Panc1 (cell line): Measurements from ENCODE around the gene FAM149A. TPM values are rescaled to one million over a fixed set of nuclear protein-coding genes. Genes with fewer than 3 reads are reported as not detected.

Experiments
- ATAC-seq: fragments of 200-7000 bp; cut with Tn5 transposase; 2 replicates; pipeline ENCODE4 v1.9.1; 2020; ENCODE audit warnings: mild to moderate bottlenecking, moderate library complexity
- BruUV-seq: library from RNA; stranded (reverse); fragments of 400-500 nt; replicated peaks from 2 replicates; lab custom pipeline; 2021; lab: Mats Ljungman, UMichigan
- CTCF ChIA-PET: fragments of 300-600 bp; sonication (Branson Sonifier 250); formaldehyde crosslinking; loops from one replicate; lab custom pipeline; 2022; ENCODE audit warnings: antibody characterized with exemption; lab: Charles Lee
- POLR2A ChIA-PET: fragments of 300-600 bp; sonication (Branson Sonifier 250); formaldehyde crosslinking; loops from one replicate; lab custom pipeline; 2022; ENCODE audit warnings: antibody characterized with exemption; lab: Charles Lee
- DNase-seq: peaks from one replicate; pipeline ENCODE4 v3.0.0-alpha.2; 2010; ENCODE audit warnings: low read depth, low spot score
- H3K27ac ChIP-seq: 2 replicates; pipeline ENCODE4 v1.5.1; 2011; ENCODE audit warnings: mild to moderate bottlenecking, low read length, inconsistent platforms
- H3K27me3 ChIP-seq: fragments of 200-500 bp; sonication (Bioruptor generic); 2 replicates; pipeline ENCODE4 v1.6.0; 2014; ENCODE audit warnings: low read length, inconsistent platforms; ENCODE audit not compliant: control insufficient read depth, insufficient read depth
- H3K36me3 ChIP-seq: fragments of 200-500 bp; sonication (Bioruptor generic); 2 replicates; pipeline ENCODE4 v1.5.1; 2014; ENCODE audit warnings: inconsistent platforms, mild to moderate bottlenecking, low read length, moderate library complexity; ENCODE audit not compliant: control insufficient read depth, insufficient read depth
- H3K4me1 ChIP-seq: 2 replicates; pipeline ENCODE4 v1.5.1; 2011; ENCODE audit warnings: inconsistent platforms, mild to moderate bottlenecking, low read length, moderate library complexity; ENCODE audit not compliant: control insufficient read depth, insufficient read depth
- H3K4me3 ChIP-seq, 2 experiments: 2 replicates each; pipeline ENCODE4 v1.5.1; 2011 to 2012; ENCODE audit warnings: low read depth in 2 of 2, low read length in 2 of 2, mild to moderate bottlenecking in 2 of 2, inconsistent platforms in 1 of 2, moderate library complexity in 1 of 2
- H3K9me3 ChIP-seq: fragments of 200-500 bp; sonication (Bioruptor generic); 2 replicates; pipeline ENCODE4 v1.5.1; 2014; ENCODE audit warnings: low read depth, mild to moderate bottlenecking, inconsistent platforms, low read length, moderate library complexity; ENCODE audit not compliant: control insufficient read depth, insufficient read depth
- POLR2AphosphoS5 ChIP-seq: IDR thresholded peaks from 2 replicates; pipeline ENCODE4 v1.6.1; 2012; ENCODE audit warnings: mild to moderate bottlenecking, low read depth, low read length, moderate library complexity
- SIN3A ChIP-seq: IDR thresholded peaks from 2 replicates; pipeline ENCODE4 v1.6.1; 2012; ENCODE audit warnings: low read depth, mild to moderate bottlenecking, low read length, moderate library complexity, borderline replicate concordance; ENCODE audit not compliant: insufficient read depth
- TCF7L2 ChIP-seq: IDR thresholded peaks from 2 replicates; pipeline ENCODE4 v1.6.1; 2011; ENCODE audit warnings: mild to moderate bottlenecking, low read depth, low read length, inconsistent platforms
- in situ Hi-C: cut with HindIII; loops from 2 replicates; pipeline ENCODE4 v1.10.0; 2016; ENCODE audit warnings: low sequenced_read_pairs, low pct_unique_long_range_greater_than_20kb
- intact Hi-C: fragments of 100-400 bp; cut with micrococcal nuclease; formaldehyde crosslinking; loops from one replicate; pipeline ENCODE4 v1.10.0; 2022; ENCODE audit not compliant: unreplicated experiment
- total RNA-seq: library from RNA; stranded (reverse); gene quantifications from one replicate; pipeline ENCODE4 v1.2.1, GENCODE V29; 2021; ENCODE audit not compliant: unreplicated experiment
- TF ChIP-seq, protein P1 (sequence below), 2 experiments: IDR thresholded peaks; 2 replicates each; pipeline ENCODE4 v1.6.1; 2011 to 2012; ENCODE audit warnings: low read depth in 2 of 2, control low read depth in 1 of 2, low read length in 1 of 2, mild to moderate bottlenecking in 1 of 2, moderate library complexity in 1 of 2; ENCODE audit not compliant: insufficient read depth in 1 of 2
- TF ChIP-seq, protein P2 (sequence below): fragments of 450-650 bp; IDR thresholded peaks from 2 replicates; pipeline ENCODE4 v1.5.1; 2017; ENCODE audit warnings: mild to moderate bottlenecking

FAM149A gene
- total RNA-seq, 1 experiment from 2014 or later = 0.13 TPM

DNA sequence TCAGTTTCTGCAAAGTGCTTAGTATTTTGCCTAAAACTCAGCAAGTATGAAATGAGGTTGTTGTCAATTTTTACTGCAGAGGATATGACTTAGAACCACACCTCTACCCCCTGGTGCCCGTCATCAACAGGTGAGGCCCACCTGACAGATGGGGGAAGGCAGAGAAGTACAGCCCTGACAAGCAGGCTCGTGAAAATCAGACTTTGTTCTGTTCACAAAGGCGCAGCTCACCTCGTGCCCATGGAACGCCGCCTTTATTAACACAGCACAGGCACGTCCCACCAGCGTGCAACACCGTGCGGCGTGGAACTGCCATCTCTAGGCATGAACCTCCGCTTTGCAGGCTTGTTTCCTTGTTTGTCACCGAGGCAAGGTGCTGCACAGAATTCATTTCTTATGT lies 100.2 kb downstream of the FAM149A start:
- CTCF ChIA-PET = no interaction called here
- in situ Hi-C loops (no loop called here), intact Hi-C loops (no loop called here)

DNA sequence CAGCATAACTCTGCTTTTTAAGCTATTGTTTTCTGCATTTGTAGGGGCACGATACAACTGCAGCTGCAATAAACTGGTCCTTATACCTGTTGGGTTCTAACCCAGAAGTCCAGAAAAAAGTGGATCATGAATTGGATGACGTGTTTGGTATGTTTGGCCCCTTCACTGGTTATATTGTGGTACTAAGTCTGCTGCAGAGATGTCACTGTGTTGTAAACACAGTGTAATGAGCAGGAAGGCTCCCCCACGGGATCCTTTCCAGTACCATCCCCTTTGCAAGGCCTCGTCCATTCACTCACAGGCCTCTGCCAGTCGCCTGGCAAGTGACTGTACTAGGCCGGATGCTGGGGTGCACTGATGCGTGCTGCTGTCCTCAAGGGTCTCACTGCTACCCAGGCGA lies 100.7 kb downstream of the FAM149A start:
- H3K4me1 ChIP-seq = no peaks in the 10 kb centered on the region
- TF ChIP-seq TCF7L2 (no peak), POLR2AphosphoS5 (no peak), SIN3A (no peak)
- TF ChIP-seq, protein P1, sequence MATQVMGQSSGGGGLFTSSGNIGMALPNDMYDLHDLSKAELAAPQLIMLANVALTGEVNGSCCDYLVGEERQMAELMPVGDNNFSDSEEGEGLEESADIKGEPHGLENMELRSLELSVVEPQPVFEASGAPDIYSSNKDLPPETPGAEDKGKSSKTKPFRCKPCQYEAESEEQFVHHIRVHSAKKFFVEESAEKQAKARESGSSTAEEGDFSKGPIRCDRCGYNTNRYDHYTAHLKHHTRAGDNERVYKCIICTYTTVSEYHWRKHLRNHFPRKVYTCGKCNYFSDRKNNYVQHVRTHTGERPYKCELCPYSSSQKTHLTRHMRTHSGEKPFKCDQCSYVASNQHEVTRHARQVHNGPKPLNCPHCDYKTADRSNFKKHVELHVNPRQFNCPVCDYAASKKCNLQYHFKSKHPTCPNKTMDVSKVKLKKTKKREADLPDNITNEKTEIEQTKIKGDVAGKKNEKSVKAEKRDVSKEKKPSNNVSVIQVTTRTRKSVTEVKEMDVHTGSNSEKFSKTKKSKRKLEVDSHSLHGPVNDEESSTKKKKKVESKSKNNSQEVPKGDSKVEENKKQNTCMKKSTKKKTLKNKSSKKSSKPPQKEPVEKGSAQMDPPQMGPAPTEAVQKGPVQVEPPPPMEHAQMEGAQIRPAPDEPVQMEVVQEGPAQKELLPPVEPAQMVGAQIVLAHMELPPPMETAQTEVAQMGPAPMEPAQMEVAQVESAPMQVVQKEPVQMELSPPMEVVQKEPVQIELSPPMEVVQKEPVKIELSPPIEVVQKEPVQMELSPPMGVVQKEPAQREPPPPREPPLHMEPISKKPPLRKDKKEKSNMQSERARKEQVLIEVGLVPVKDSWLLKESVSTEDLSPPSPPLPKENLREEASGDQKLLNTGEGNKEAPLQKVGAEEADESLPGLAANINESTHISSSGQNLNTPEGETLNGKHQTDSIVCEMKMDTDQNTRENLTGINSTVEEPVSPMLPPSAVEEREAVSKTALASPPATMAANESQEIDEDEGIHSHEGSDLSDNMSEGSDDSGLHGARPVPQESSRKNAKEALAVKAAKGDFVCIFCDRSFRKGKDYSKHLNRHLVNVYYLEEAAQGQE (IDR thresholded peaks at IDR 0.05; ENCODE audit: insufficient read depth in 1 of 2, low read depth in 2 of 2, low read length in 1 of 2) = no peak
- TF ChIP-seq, protein P2, sequence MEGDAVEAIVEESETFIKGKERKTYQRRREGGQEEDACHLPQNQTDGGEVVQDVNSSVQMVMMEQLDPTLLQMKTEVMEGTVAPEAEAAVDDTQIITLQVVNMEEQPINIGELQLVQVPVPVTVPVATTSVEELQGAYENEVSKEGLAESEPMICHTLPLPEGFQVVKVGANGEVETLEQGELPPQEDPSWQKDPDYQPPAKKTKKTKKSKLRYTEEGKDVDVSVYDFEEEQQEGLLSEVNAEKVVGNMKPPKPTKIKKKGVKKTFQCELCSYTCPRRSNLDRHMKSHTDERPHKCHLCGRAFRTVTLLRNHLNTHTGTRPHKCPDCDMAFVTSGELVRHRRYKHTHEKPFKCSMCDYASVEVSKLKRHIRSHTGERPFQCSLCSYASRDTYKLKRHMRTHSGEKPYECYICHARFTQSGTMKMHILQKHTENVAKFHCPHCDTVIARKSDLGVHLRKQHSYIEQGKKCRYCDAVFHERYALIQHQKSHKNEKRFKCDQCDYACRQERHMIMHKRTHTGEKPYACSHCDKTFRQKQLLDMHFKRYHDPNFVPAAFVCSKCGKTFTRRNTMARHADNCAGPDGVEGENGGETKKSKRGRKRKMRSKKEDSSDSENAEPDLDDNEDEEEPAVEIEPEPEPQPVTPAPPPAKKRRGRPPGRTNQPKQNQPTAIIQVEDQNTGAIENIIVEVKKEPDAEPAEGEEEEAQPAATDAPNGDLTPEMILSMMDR = no peak
- ATAC-seq (no peak), DNase-seq (no peak)
- H3K36me3 ChIP-seq = no peaks in the 10 kb centered on the region
- ChIA-PET POLR2A (no interaction called here), CTCF (no interaction called here)
- H3K4me3 ChIP-seq = no peak overlapping the region
- no peak overlapping the region for H3K27ac ChIP-seq
- intact Hi-C loops = no loop called here
- no peaks in the 10 kb centered on the region for H3K9me3 ChIP-seq
- in situ Hi-C loops = no loop called here
- BruUV-seq = no TSS peak
- H3K27me3 ChIP-seq = no peaks in the 10 kb centered on the region

More for the DNA sequence above, 100.2 kb downstream of the FAM149A start:
- POLR2A ChIA-PET = no interaction called here
- Histone ChIP-seq H3K27me3 (no peaks in the 10 kb centered on the region), H3K36me3 (no peaks in the 10 kb centered on the region), H3K4me1 (no peaks in the 10 kb centered on the region), H3K27ac (no peak overlapping the region), H3K9me3 (no peaks in the 10 kb centered on the region), H3K4me3 (no peak overlapping the region; a peak in 1 of 4 replicates)
- DNase-seq = no peak
- no peak for ATAC-seq
- no TSS peak for BruUV-seq
- TF ChIP-seq TCF7L2 (no peak), SIN3A (no peak), POLR2AphosphoS5 (no peak)
- TF ChIP-seq, protein P1 (IDR thresholded peaks at IDR 0.05; ENCODE audit: insufficient read depth in 1 of 2, low read depth in 2 of 2, low read length in 1 of 2) = no peak
- TF ChIP-seq, protein P2 = no peak
